ENCODE measurements around the gene FPR3. TPM values are rescaled to one million over a fixed set of nuclear protein-coding genes. Genes with fewer than 3 reads are reported as not detected.

Gene FPR3
- polyA plus RNA-seq, 1 of the 3 experiments (the other 2 are of a cell fraction), result 0.02 TPM

DNA sequence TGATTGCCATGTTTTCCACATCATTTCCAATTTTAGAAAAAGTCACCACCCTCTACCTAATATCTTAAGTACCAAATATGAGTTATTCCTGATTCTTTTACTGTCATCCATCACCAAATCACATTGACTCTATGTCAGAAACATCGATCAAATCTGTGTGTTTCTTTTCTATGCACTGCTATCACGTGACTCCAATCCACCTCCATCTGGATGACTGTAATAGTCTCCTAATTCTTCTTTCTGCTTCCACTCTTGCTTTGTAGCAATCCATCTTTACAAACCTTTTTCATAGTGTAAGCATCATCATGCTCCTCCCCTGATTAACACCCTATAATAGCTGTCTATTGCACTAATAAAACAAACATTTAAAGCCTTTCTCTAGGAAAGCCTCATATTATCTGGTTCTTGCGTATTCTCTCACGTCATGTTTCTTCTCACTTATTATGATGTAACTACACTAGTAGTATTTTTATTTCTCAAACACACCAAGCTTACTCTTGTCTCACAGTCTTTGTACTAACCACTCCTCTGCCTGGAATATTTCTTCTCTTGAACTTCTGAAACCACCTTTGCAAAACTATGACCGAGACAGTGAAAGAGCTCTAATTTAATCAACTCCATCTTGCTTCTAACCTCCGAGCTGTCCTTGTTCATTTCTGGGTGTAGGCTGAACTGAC lies 10.7 kb upstream of the FPR3 start:
- 4% methylated on average over 6 of the region's 6 CpGs for WGBS (ENCODE audit: low lambda C conversion rate)
- Histone ChIP-seq H3K9ac (peak overlapping the region; percentile 58), H3K4me3 (ENCODE audit: low read depth in 2 of 2, low read length in 1 of 2) (0 out of 4 replicates have a peak overlapping the region, but pooled peaks of 1 of the 2 experiments have one; percentile 11), H3K79me2 (ENCODE audit: insufficient read depth) (no peaks in the 10 kb centered on the region), H3K9me3 (no peaks in the 10 kb centered on the region), H3K4me1 (ENCODE audit: control insufficient read depth in 1 of 2, insufficient read depth in 2 of 2, low read depth in 1 of 2, low read length in 1 of 2) (peaks cover 0 to 17% of the 10 kb centered on the region in 2 experiments; a peak in 1 of 4 replicates), H3K4me2 (peak overlapping the region; percentile 61), H3K27me3 (ENCODE audit: insufficient read depth) (no peaks in the 10 kb centered on the region), H2AFZ (ENCODE audit: low read depth) (peak overlapping the region; percentile 60), H3K27ac (ENCODE audit: low read depth in 2 of 2, low read length in 1 of 2) (peak overlapping the region in 1 of 2 experiments; percentile 89; a peak in 2 of 4 replicates), H4K20me1 (ENCODE audit: insufficient read depth) (no peaks in the 10 kb centered on the region), H3F3A (replicated peaks; ENCODE audit: insufficient read depth) (peaks cover 32% of the 10 kb centered on the region), H3K36me3 (replicated peaks in 1 of 2; ENCODE audit: control insufficient read depth in 1 of 2, insufficient read depth in 2 of 2, low read length in 1 of 2) (no peaks in the 10 kb centered on the region), H3K9me2 (no peaks in the 10 kb centered on the region)
- POLR2A ChIA-PET, result no interaction called here
- CTCF ChIA-PET, result interaction anchor here (0.7 kb wide), 1 partner anchor 115 kb away, joined by 3 read pairs; no protein-coding TSS in a partner anchor
- TF ChIP-seq TCF12 (IDR thresholded peaks at IDR 0.05) (no peak), TEAD4 (IDR thresholded peaks at IDR 0.05; ENCODE audit: borderline replicate concordance, insufficient read depth) (no peak), MEF2A (IDR thresholded peaks at IDR 0.05; ENCODE audit: borderline replicate concordance, low read depth) (no peak), POLR2AphosphoS5 (IDR thresholded peaks at IDR 0.05; ENCODE audit: low read depth, low read length) (no peak), TAF1 (IDR thresholded peaks at IDR 0.05; ENCODE audit: borderline replicate concordance, low read depth, low read length) (no peak), GATA2 (CRISPR knock-in tag; IDR thresholded peaks at IDR 0.05) (no peak), SIN3A (IDR thresholded peaks at IDR 0.05; ENCODE audit: borderline replicate concordance, low read depth, low read length) (no peak), NRF1 (IDR thresholded peaks at IDR 0.05; ENCODE audit: low read depth, low read length) (no peak), FOXJ3 (CRISPR knock-in tag; IDR thresholded peaks at IDR 0.05) (no peak), NFIC (IDR thresholded peaks at IDR 0.05; ENCODE audit: borderline replicate concordance) (no peak), EP300 (IDR thresholded peaks at IDR 0.05; ENCODE audit: borderline replicate concordance in 1 of 2, low read depth in 1 of 2, low read length in 1 of 2) (no peak), ELF1 (IDR thresholded peaks at IDR 0.05) (no peak)
- TF ChIP-seq, protein P1, sequence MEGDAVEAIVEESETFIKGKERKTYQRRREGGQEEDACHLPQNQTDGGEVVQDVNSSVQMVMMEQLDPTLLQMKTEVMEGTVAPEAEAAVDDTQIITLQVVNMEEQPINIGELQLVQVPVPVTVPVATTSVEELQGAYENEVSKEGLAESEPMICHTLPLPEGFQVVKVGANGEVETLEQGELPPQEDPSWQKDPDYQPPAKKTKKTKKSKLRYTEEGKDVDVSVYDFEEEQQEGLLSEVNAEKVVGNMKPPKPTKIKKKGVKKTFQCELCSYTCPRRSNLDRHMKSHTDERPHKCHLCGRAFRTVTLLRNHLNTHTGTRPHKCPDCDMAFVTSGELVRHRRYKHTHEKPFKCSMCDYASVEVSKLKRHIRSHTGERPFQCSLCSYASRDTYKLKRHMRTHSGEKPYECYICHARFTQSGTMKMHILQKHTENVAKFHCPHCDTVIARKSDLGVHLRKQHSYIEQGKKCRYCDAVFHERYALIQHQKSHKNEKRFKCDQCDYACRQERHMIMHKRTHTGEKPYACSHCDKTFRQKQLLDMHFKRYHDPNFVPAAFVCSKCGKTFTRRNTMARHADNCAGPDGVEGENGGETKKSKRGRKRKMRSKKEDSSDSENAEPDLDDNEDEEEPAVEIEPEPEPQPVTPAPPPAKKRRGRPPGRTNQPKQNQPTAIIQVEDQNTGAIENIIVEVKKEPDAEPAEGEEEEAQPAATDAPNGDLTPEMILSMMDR (IDR thresholded peaks at IDR 0.05), result no peak
- TF ChIP-seq, protein P2, sequence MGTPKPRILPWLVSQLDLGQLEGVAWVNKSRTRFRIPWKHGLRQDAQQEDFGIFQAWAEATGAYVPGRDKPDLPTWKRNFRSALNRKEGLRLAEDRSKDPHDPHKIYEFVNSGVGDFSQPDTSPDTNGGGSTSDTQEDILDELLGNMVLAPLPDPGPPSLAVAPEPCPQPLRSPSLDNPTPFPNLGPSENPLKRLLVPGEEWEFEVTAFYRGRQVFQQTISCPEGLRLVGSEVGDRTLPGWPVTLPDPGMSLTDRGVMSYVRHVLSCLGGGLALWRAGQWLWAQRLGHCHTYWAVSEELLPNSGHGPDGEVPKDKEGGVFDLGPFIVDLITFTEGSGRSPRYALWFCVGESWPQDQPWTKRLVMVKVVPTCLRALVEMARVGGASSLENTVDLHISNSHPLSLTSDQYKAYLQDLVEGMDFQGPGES (IDR thresholded peaks at IDR 0.05; ENCODE audit: low read depth, low read length), result no peak
- TF ChIP-seq, protein P3, sequence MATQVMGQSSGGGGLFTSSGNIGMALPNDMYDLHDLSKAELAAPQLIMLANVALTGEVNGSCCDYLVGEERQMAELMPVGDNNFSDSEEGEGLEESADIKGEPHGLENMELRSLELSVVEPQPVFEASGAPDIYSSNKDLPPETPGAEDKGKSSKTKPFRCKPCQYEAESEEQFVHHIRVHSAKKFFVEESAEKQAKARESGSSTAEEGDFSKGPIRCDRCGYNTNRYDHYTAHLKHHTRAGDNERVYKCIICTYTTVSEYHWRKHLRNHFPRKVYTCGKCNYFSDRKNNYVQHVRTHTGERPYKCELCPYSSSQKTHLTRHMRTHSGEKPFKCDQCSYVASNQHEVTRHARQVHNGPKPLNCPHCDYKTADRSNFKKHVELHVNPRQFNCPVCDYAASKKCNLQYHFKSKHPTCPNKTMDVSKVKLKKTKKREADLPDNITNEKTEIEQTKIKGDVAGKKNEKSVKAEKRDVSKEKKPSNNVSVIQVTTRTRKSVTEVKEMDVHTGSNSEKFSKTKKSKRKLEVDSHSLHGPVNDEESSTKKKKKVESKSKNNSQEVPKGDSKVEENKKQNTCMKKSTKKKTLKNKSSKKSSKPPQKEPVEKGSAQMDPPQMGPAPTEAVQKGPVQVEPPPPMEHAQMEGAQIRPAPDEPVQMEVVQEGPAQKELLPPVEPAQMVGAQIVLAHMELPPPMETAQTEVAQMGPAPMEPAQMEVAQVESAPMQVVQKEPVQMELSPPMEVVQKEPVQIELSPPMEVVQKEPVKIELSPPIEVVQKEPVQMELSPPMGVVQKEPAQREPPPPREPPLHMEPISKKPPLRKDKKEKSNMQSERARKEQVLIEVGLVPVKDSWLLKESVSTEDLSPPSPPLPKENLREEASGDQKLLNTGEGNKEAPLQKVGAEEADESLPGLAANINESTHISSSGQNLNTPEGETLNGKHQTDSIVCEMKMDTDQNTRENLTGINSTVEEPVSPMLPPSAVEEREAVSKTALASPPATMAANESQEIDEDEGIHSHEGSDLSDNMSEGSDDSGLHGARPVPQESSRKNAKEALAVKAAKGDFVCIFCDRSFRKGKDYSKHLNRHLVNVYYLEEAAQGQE (IDR thresholded peaks at IDR 0.05; ENCODE audit: low read depth, low read length), result no peak
- TF ChIP-seq, protein P4, sequence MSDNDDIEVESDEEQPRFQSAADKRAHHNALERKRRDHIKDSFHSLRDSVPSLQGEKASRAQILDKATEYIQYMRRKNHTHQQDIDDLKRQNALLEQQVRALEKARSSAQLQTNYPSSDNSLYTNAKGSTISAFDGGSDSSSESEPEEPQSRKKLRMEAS (IDR thresholded peaks at IDR 0.05; ENCODE audit: low read depth), result no peak
- DNase-seq, result no peak

All from SK-N-SH (cell line).